ENCODE data around the gene CANT1.
"Not testable (repeated sequence)": the region's sequence is repeated elsewhere in the genome, so short reads cannot be mapped to it uniquely, and the experiment has no call there.

The CANT1 gene

GRCh38 chr17:78970834-78971755, 38.5 kb downstream of the CANT1 start:
- peak; percentile 82 for DNase-seq
- in situ Hi-C loops (cut with MboI; ENCODE audit: low pct_unique_long_range_greater_than_20kb, low sequenced_read_pairs): loop anchor here (25.0 kb wide), 1 partner anchor 109 kb away; no protein-coding TSS in a partner anchor

- in situ Hi-C loops (cut with MboI; ENCODE audit: low pct_unique_long_range_greater_than_20kb, low sequenced_read_pairs): loop anchor here (25.0 kb wide), 1 partner anchor 108 kb away; no protein-coding TSS in a partner anchor
Measured at GRCh38 chr17:78969865-78970264, 39.7 kb downstream of the CANT1 start.

GRCh38 chr17:78967782-78968362, 41.7 kb downstream of the CANT1 start:
- in situ Hi-C loops (cut with MboI; ENCODE audit: low pct_unique_long_range_greater_than_20kb, low sequenced_read_pairs): loop anchor here (25.0 kb wide), 1 partner anchor 106 kb away; no protein-coding TSS in a partner anchor
- no peak for DNase-seq

More at GRCh38 chr17:78969865-78970264, 39.7 kb downstream of the CANT1 start:
- no peak for DNase-seq

GRCh38 chr17:78966910-78967600, 42.5 kb downstream of the CANT1 start:
- in situ Hi-C loops (cut with MboI; ENCODE audit: low pct_unique_long_range_greater_than_20kb, low sequenced_read_pairs): loop anchor here (25.0 kb wide), 1 partner anchor 105 kb away; no protein-coding TSS in a partner anchor
- DNase-seq: no peak

GRCh38 chr17:78966123-78966813, 43.3 kb downstream of the CANT1 start:
- no peak for DNase-seq
- in situ Hi-C loops (cut with MboI; ENCODE audit: low pct_unique_long_range_greater_than_20kb, low sequenced_read_pairs): loop anchor here (25.0 kb wide), 1 partner anchor 104 kb away; no protein-coding TSS in a partner anchor

GRCh38 chr17:78965491-78965924, 44.1 kb downstream of the CANT1 start:
- DNase-seq: no peak
- in situ Hi-C loops (cut with MboI; ENCODE audit: low pct_unique_long_range_greater_than_20kb, low sequenced_read_pairs): loop anchor here (25.0 kb wide), 1 partner anchor 103 kb away; no protein-coding TSS in a partner anchor

- no peak for DNase-seq
- in situ Hi-C loops (cut with MboI; ENCODE audit: low pct_unique_long_range_greater_than_20kb, low sequenced_read_pairs): loop anchor here (25.0 kb wide), 1 partner anchor 101 kb away; no protein-coding TSS in a partner anchor
Measured at GRCh38 chr17:78963378-78963777, 46.2 kb downstream of the CANT1 start.

- in situ Hi-C loops (cut with MboI; ENCODE audit: low pct_unique_long_range_greater_than_20kb, low sequenced_read_pairs): loop anchor here (25.0 kb wide), 1 partner anchor 101 kb away; no protein-coding TSS in a partner anchor
- DNase-seq: not testable (repeated sequence)
Measured at GRCh38 chr17:78962984-78963348, 46.6 kb downstream of the CANT1 start.

- no peak for DNase-seq
- in situ Hi-C loops (cut with MboI; ENCODE audit: low pct_unique_long_range_greater_than_20kb, low sequenced_read_pairs): loop anchor here (25.0 kb wide), 1 partner anchor 100 kb away; no protein-coding TSS in a partner anchor
Measured at GRCh38 chr17:78962345-78962983, 47.1 kb downstream of the CANT1 start.

- DNase-seq: no peak
- in situ Hi-C loops (cut with MboI; ENCODE audit: low pct_unique_long_range_greater_than_20kb, low sequenced_read_pairs): loop anchor here (25.0 kb wide), 1 partner anchor 99 kb away; no protein-coding TSS in a partner anchor
Measured at GRCh38 chr17:78961571-78961970, 48.0 kb downstream of the CANT1 start.

GRCh38 chr17:78960928-78961327, 48.6 kb downstream of the CANT1 start:
- in situ Hi-C loops (cut with MboI; ENCODE audit: low pct_unique_long_range_greater_than_20kb, low sequenced_read_pairs): loop anchor here (25.0 kb wide), 1 partner anchor 99 kb away; no protein-coding TSS in a partner anchor
- no peak for DNase-seq

- in situ Hi-C loops (cut with MboI; ENCODE audit: low pct_unique_long_range_greater_than_20kb, low sequenced_read_pairs): loop anchor here (25.0 kb wide), 1 partner anchor 98 kb away; no protein-coding TSS in a partner anchor
- no peak for DNase-seq
Measured at GRCh38 chr17:78959803-78960202, 49.8 kb downstream of the CANT1 start.

GRCh38 chr17:78958641-78959127, 50.9 kb downstream of the CANT1 start:
- in situ Hi-C loops (cut with MboI; ENCODE audit: low pct_unique_long_range_greater_than_20kb, low sequenced_read_pairs): loop anchor here (25.0 kb wide), 1 partner anchor 96 kb away; no protein-coding TSS in a partner anchor
- DNase-seq: no peak

- DNase-seq: no peak
- in situ Hi-C loops (cut with MboI; ENCODE audit: low pct_unique_long_range_greater_than_20kb, low sequenced_read_pairs): loop anchor here (25.0 kb wide), 1 partner anchor 95 kb away; no protein-coding TSS in a partner anchor
Measured at GRCh38 chr17:78957128-78957527, 52.4 kb downstream of the CANT1 start.

GRCh38 chr17:78956254-78956653, 53.3 kb downstream of the CANT1 start:
- no peak for DNase-seq
- in situ Hi-C loops (cut with MboI; ENCODE audit: low pct_unique_long_range_greater_than_20kb, low sequenced_read_pairs): loop anchor here (25.0 kb wide), 1 partner anchor 94 kb away; no protein-coding TSS in a partner anchor

GRCh38 chr17:78954684-78955083, 54.9 kb downstream of the CANT1 start:
- in situ Hi-C loops (cut with MboI; ENCODE audit: low pct_unique_long_range_greater_than_20kb, low sequenced_read_pairs): loop anchor here (25.0 kb wide), 1 partner anchor 92 kb away; no protein-coding TSS in a partner anchor
- DNase-seq: no peak
